Measurements from ENCODE around the gene CCDC117. TPM values are rescaled to one million over a fixed set of nuclear protein-coding genes. Genes with fewer than 3 reads are reported as not detected.

Gene CCDC117, protein sequence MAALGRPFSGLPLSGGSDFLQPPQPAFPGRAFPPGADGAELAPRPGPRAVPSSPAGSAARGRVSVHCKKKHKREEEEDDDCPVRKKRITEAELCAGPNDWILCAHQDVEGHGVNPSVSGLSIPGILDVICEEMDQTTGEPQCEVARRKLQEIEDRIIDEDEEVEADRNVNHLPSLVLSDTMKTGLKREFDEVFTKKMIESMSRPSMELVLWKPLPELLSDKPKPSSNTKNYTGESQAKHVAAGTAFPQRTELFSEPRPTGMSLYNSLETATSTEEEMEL
- 8.7 and 12.3 TPM in 2 replicates for total RNA-seq

DNA sequence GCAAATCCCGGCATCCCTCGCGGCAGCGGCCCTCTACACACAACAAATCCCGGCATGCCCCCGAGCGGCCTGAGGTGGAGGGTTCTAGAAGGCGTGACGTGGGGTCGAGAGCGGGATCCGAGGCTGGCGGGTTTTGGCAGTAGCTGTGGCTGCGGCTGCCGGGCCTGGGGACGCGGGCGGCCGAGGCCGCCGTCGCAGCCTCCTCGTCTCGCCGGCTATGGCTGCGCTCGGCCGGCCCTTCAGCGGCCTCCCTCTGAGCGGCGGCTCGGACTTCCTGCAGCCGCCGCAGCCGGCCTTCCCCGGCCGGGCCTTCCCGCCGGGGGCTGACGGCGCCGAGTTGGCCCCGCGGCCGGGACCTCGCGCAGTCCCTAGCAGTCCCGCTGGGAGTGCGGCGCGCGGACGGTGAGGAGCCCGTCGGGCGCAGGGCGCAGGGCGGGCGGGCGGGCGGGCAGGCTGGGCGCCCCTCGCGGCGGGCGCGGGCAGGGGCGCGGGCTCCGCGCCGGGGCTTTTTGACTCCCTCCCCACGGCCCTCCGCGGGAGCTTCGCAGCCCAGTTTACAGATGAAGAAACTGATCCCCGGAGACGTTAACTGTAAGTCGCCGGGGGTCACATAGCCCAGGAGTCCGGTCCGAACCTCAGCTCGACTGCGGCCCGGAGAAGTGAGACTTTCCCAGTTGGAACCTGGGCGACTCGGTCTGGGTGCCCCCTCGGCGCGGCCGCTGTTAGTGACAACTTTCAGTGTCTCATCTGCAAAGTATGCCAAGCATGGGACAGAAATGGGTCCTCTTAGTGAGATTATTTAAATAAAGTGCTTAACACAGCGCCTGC is at the start of gene CCDC117:
TSS of gene CCDC117 (plus strand) at position 63 of the 828 bp plus-strand sequence. CDS start at position 218, 155 bp downstream.

DNA sequence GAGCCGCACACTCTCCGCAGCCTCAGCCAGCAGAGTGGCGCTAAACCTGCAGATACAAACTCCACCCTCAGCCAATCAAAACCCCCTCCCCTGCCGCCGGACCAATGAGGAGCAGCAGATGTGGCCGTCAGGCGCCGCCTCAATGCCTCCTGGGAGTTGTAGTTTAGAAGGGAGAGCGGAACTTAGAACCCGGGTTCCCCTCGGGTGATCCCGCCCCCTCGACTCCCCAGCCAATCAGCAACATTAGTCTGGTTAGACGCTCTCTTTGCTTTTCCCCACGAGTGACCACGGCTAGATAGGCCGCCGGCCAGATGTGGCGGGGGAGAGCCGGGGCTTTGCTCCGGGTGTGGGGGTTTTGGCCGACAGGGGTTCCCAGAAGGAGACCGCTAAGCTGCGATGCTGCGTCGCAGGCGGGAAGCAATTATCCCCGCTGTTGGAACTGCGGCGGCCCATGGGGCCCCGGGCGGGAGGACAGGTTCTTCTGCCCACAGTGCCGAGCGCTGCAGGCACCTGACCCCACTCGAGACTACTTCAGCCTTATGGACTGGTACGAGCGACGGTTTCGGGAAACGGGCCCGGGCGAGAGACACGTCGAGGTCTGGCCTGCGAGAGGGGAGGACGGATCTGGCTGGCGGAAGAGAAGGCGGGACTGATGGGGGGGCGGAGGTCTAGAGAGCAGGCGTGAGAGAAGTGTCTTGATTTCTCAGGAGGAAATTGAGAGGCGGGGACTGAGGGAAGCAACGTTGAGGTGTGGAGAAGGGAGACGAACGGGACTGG is 30.5 kb upstream of the CCDC117 start, which contains the start of the genes CHEK2 and HSCB:
TSS of gene CHEK2 (minus strand) at position 36 of the 777 bp plus-strand sequence. CDS start 7,099 bp downstream, outside the sequence.
TSS of gene HSCB (plus strand) at position 255 of the 777 bp plus-strand sequence. CDS start at position 312, 57 bp downstream.

DNA sequence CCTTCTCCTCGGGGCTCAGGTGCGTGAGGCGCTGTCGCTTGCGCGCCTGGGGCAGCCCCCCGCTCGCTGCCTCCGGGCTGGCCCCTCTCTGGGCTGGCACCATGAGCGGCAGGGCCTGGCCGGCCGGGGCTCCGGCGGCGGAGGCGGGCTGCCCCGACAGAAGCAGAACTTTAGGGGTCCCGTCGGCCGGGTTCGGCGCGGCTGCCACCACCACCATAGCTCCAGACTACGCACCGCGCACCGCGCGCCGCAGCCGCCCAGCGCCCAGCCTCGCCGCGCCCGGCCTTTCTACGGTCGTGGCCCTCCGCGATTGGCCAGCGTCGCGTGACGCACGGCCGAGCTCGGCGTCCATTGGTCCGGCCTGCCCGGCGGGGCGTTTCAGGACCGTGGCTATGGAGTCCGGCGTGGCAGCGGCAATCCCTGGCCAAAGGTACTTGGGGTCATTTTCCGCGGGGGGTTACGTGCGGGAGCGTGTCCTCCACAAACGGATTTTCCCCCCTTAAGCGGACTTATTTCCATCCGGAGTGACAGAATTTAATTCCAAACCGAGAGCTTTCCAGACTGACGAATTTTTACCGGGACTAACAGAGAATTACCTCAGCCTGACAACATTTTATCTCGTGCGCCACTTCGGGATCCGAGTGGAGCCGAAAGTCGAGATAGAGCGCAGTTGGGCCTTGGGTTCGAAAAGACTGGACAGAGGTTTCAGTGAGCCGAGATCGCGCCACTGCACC is 28.0 kb downstream of the CCDC117 start, which contains the start of gene XBP1:
TSS of gene XBP1 (minus strand) at position 262 of the 734 bp plus-strand sequence.

Other genes starting within 250 kb of the CCDC117 start
- gene TTC28, start 92.9 kb upstream of the CCDC117 start, total RNA-seq: 12.2 and 19.3 TPM in 2 replicates
- 10.1 and 14.4 TPM in 2 replicates for gene CHEK2, start 30.9 kb upstream of the CCDC117 start, total RNA-seq
- gene HSCB, start 30.7 kb upstream of the CCDC117 start, total RNA-seq: 14.0 and 17.8 TPM in 2 replicates
- 153 and 154 TPM in 2 replicates for gene XBP1, start 27.9 kb downstream of the CCDC117 start, total RNA-seq
- 2.3 and 2.4 TPM in 2 replicates for gene ZNRF3, start 110.9 kb downstream of the CCDC117 start, total RNA-seq

Data from aortic smooth muscle cell (primary cell).